PFSK-1 (cell line): ENCODE measurements around the gene ALS2CL.

ENCODE experiments used
- FOXP2 ChIP-seq: optimal IDR thresholded peaks from 2 replicates; pipeline ENCODE3; 2011; ENCODE audit warnings: borderline replicate concordance, control low read depth, inconsistent platforms; ENCODE audit not compliant: insufficient read depth; ENCODE audit errors: extremely low read length, extremely low read depth
- POLR2AphosphoS5 ChIP-seq: IDR thresholded peaks from 2 replicates; pipeline ENCODE4 v1.6.1; 2012; ENCODE audit warnings: low read depth, mild to moderate bottlenecking, control low read depth, low read length, moderate library complexity
- SIN3A ChIP-seq: IDR thresholded peaks from 2 replicates; pipeline ENCODE4 v1.6.1; 2012; ENCODE audit warnings: mild to moderate bottlenecking, low read length, moderate library complexity, borderline replicate concordance; ENCODE audit not compliant: insufficient read depth
- TAF1 ChIP-seq: IDR thresholded peaks from 2 replicates; pipeline ENCODE4 v1.6.1; 2012; ENCODE audit warnings: low read length, control low read depth, borderline replicate concordance; ENCODE audit not compliant: insufficient read depth
- TF ChIP-seq, protein P1 (sequence below), 2 experiments: IDR thresholded peaks; 2 replicates each; pipeline versions ENCODE4 v1.6.1 to v1.8.0; 2011 to 2012; ENCODE audit warnings: low read depth in 2 of 2, low read length in 2 of 2, control low read depth in 1 of 2, inconsistent platforms in 1 of 2, mild to moderate bottlenecking in 1 of 2, moderate library complexity in 1 of 2; ENCODE audit not compliant: insufficient read depth in 1 of 2

Gene ALS2CL

GRCh38 chr3:46678280-46678679 is 15.2 kb downstream of the ALS2CL start:
- TF ChIP-seq SIN3A (no peak), POLR2AphosphoS5 (no peak), FOXP2 (no peak), TAF1 (no peak)
- TF ChIP-seq, protein P1, sequence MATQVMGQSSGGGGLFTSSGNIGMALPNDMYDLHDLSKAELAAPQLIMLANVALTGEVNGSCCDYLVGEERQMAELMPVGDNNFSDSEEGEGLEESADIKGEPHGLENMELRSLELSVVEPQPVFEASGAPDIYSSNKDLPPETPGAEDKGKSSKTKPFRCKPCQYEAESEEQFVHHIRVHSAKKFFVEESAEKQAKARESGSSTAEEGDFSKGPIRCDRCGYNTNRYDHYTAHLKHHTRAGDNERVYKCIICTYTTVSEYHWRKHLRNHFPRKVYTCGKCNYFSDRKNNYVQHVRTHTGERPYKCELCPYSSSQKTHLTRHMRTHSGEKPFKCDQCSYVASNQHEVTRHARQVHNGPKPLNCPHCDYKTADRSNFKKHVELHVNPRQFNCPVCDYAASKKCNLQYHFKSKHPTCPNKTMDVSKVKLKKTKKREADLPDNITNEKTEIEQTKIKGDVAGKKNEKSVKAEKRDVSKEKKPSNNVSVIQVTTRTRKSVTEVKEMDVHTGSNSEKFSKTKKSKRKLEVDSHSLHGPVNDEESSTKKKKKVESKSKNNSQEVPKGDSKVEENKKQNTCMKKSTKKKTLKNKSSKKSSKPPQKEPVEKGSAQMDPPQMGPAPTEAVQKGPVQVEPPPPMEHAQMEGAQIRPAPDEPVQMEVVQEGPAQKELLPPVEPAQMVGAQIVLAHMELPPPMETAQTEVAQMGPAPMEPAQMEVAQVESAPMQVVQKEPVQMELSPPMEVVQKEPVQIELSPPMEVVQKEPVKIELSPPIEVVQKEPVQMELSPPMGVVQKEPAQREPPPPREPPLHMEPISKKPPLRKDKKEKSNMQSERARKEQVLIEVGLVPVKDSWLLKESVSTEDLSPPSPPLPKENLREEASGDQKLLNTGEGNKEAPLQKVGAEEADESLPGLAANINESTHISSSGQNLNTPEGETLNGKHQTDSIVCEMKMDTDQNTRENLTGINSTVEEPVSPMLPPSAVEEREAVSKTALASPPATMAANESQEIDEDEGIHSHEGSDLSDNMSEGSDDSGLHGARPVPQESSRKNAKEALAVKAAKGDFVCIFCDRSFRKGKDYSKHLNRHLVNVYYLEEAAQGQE (IDR thresholded peaks at IDR 0.05; ENCODE audit: insufficient read depth in 1 of 2, low read depth in 2 of 2, low read length in 2 of 2), result no peak

DNA sequence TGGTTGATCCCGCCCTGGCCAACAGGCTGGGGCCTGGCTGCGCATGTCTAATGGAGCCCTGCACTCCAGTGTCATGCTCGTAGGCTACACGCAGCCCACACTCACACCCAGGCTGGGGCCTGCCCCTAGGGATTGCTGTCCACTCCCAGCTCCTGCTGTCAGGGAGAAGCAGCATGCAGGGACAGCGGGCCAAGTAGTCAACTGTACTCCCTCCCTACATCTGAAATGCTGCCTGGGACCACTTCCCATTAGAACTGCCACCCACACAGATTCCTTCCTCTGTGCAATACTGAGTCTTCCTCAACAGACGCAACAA is 16.1 kb downstream of the ALS2CL start:
- TF ChIP-seq, protein P1 (IDR thresholded peaks at IDR 0.05; ENCODE audit: insufficient read depth in 1 of 2, low read depth in 2 of 2, low read length in 2 of 2), result no peak
- TF ChIP-seq SIN3A, result no peak
- TF ChIP-seq POLR2AphosphoS5, result no peak
- no peak for TF ChIP-seq FOXP2
- TF ChIP-seq TAF1, result no peak

DNA sequence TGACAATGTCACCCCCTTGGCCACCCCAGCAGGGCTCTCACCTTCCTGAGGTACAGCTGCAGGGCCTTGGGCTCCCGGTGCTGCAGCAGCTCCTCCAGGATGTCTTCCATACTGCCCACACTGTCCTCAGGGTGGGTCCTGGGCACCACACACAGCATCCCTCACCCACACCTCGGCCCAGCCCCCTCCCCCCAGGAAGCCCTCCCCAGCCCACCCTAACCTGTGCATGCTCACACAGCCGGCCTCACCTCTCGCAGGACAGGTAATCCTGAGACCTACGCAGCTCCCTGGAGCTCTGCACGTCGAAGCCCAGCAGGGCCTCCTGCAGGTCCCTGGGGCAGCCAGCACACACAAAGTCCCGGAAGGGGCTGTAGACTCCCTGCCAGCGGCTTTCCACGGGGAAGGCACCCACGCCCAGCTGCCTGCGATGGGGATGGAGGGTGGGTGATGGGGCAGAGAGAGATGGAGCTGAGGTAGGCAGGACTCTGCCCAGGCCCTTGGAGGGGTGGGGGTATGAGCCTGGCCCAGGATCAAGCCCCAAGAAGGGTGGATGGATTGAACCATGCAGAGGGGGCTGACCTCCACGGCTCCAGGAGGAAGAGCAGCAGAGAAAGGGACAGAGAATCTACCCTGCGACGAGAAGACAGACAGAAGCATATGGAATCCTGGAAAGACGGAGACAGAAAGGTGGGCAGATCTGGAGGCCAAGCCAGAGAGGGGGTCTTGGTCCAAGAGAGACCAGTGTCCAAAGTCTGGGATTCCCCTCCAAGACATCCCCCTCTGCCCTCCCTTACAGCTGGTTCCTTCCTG is 16.7 kb downstream of the ALS2CL start:
- TF ChIP-seq POLR2AphosphoS5 (no peak), FOXP2 (no peak), TAF1 (no peak), SIN3A (no peak)
- TF ChIP-seq, protein P1 (IDR thresholded peaks at IDR 0.05; ENCODE audit: insufficient read depth in 1 of 2, low read depth in 2 of 2, low read length in 2 of 2), result no peak

GRCh38 chr3:46675843-46676567 is 17.5 kb downstream of the ALS2CL start:
- TF ChIP-seq SIN3A, result no peak
- TF ChIP-seq, protein P1 (IDR thresholded peaks at IDR 0.05; ENCODE audit: insufficient read depth in 1 of 2, low read depth in 2 of 2, low read length in 2 of 2), result no peak
- TF ChIP-seq FOXP2, result no peak
- no peak for TF ChIP-seq POLR2AphosphoS5
- TF ChIP-seq TAF1, result no peak
